ENCODE measurements around the gene CACFD1.

DNA sequence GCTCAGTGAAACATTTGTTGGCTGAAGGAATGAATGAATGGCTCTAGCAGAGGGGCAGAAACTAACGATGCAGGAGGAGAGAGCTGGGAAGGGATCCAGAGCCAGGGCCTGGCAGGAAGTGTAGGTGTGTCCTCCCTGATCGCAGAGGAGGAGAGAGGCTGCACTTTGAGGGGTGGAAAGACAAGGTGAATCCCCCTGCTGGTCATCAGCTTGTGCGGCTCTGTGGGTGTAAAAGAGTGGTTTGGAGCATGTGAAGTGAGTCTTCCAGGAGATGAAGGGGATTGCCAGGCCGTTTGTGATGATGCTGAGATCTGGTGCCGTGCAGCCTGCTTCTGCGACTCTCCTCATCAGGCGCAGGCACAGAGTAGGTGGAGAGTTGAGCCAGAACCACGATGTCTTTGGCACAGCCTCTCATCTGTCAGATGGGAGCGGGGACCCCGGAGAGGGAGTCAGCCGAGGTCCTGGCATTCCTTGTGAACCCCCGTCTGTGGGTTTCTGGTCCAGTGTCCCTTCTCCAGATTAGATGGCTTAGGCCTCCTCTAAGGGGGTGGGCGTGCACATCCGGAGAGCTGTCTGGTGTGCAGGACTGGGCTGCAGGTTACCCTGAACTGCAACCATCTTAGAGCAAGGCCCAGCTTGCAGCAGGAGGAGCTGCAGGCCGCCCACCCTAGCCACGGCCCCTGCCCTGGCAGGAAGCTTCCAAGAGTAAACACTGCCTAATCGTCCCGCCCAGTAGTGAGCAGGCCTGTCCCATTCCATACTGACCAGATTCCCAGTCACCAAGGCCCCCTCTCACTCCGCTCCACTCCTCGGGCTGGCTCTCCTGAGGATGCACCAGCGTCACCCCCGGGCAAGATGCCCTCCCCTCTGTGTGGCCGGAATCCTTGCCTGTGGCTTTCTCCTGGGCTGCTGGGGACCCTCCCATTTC, 37.9 kb upstream of the CACFD1 start, which contains the start of gene ADAMTS13:
- TF ChIP-seq, protein P1, sequence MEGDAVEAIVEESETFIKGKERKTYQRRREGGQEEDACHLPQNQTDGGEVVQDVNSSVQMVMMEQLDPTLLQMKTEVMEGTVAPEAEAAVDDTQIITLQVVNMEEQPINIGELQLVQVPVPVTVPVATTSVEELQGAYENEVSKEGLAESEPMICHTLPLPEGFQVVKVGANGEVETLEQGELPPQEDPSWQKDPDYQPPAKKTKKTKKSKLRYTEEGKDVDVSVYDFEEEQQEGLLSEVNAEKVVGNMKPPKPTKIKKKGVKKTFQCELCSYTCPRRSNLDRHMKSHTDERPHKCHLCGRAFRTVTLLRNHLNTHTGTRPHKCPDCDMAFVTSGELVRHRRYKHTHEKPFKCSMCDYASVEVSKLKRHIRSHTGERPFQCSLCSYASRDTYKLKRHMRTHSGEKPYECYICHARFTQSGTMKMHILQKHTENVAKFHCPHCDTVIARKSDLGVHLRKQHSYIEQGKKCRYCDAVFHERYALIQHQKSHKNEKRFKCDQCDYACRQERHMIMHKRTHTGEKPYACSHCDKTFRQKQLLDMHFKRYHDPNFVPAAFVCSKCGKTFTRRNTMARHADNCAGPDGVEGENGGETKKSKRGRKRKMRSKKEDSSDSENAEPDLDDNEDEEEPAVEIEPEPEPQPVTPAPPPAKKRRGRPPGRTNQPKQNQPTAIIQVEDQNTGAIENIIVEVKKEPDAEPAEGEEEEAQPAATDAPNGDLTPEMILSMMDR (IDR thresholded peaks at IDR 0.05; ENCODE audit: poor library complexity, severe bottlenecking) = no peak
- TF ChIP-seq REST (IDR thresholded peaks at IDR 0.05; ENCODE audit: borderline replicate concordance) = no peak
